Gastrocnemius medialis (tissue), 4 donors: ENCODE data around the gene HDAC4. TPM values are rescaled to one million over a fixed set of nuclear protein-coding genes. Genes with fewer than 3 reads are reported as not detected.

ENCODE experiments used
- ATAC-seq, 2 donors: fragments of 150-250 bp; one replicate each; pipeline ENCODE4 v1.9.1; 2016
- DNase-seq, 2 donors: peaks; one replicate each; pipeline ENCODE4 v3.0.0-alpha.2; 2019
- H3K27ac ChIP-seq, 4 donors: fragments of 200-600 bp; sonication (generic); 1 replicate in 1 of 4; 2 replicates in 3 of 4; pipeline ENCODE4 v1.5.1; 2016 to 2018; ENCODE audit warnings: mild to moderate bottlenecking in 2 of 4, moderate library complexity in 1 of 4
- H3K27me3 ChIP-seq, 3 donors: fragments of 200-600 bp; sonication (generic) in 2 of 3; 1 replicate in 1 of 3; 2 replicates in 2 of 3; pipeline versions ENCODE4 v1.5.1 to v1.6.0; 2016 to 2019; ENCODE audit warnings: mild to moderate bottlenecking in 1 of 3, moderate library complexity in 1 of 3
- H3K36me3 ChIP-seq, 2 donors: fragments of 200-600 bp; sonication (generic) in 1 of 2; one replicate each; pipeline ENCODE4 v1.5.1; 2017 to 2018
- H3K4me1 ChIP-seq, 2 donors: fragments of 200-600 bp; sonication (generic) in 1 of 2; one replicate each; pipeline ENCODE4 v1.5.1; 2016 to 2017; ENCODE audit warnings: mild to moderate bottlenecking in 2 of 2
- H3K4me3 ChIP-seq, 4 donors: fragments of 200-600 bp; sonication (generic) in 3 of 4; 1 replicate in 1 of 4; 2 replicates in 3 of 4; pipeline ENCODE4 v1.5.1; 2016 to 2019; ENCODE audit warnings: mild to moderate bottlenecking in 2 of 4
- H3K9me3 ChIP-seq, 3 donors: fragments of 200-600 bp; sonication (generic) in 2 of 3; 1 replicate in 1 of 3; 2 replicates in 2 of 3; pipeline ENCODE4 v1.5.1; 2016 to 2019
- CTCF ChIP-seq, 5 experiments: fragments of 450-650 bp in 3 of 5; fragments of 200-600 bp in 2 of 5; sonication (generic) in 2 of 5; IDR thresholded peaks in 4 of 5; conservative IDR thresholded peaks in 1 of 5; 1 replicate in 4 of 5; 2 replicates in 1 of 5; pipeline ENCODE4 v1.5.1; 2016 to 2019; ENCODE audit warnings: antibody characterized with exemption in 5 of 5, mild to moderate bottlenecking in 3 of 5, moderate library complexity in 3 of 5
- POLR2A ChIP-seq, 2 donors: fragments of 450-650 bp; IDR thresholded peaks; one replicate each; pipeline ENCODE4 v1.6.1; 2017; ENCODE audit warnings: antibody characterized with exemption in 2 of 2, mild to moderate bottlenecking in 2 of 2, moderate library complexity in 2 of 2
- in situ Hi-C, 4 donors: fragments of 200-750 bp; cut with MboI; loops; one replicate each; pipeline versions ENCODE4 v1.15.0 to v1.8.0; 2017; ENCODE audit warnings: low sequenced_read_pairs in 4 of 4
- intact Hi-C: fragments of 100-400 bp; cut with DNase I; formaldehyde crosslinking; loops from one replicate; pipeline ENCODE4 v1.15.1; 2023; ENCODE audit warnings: low total_unique reads
- total RNA-seq, 4 donors: library from RNA; depleted of rRNA; stranded (reverse); fragments of >200 nt; gene quantifications; one replicate each; pipeline versions ENCODE4 v1.1.0 to v1.2.3, GENCODE V29; 2016

The HDAC4 gene
- total RNA-seq, 4 donors from 2014 or later, result 23.6 to 257 (median 119) TPM

DNA sequence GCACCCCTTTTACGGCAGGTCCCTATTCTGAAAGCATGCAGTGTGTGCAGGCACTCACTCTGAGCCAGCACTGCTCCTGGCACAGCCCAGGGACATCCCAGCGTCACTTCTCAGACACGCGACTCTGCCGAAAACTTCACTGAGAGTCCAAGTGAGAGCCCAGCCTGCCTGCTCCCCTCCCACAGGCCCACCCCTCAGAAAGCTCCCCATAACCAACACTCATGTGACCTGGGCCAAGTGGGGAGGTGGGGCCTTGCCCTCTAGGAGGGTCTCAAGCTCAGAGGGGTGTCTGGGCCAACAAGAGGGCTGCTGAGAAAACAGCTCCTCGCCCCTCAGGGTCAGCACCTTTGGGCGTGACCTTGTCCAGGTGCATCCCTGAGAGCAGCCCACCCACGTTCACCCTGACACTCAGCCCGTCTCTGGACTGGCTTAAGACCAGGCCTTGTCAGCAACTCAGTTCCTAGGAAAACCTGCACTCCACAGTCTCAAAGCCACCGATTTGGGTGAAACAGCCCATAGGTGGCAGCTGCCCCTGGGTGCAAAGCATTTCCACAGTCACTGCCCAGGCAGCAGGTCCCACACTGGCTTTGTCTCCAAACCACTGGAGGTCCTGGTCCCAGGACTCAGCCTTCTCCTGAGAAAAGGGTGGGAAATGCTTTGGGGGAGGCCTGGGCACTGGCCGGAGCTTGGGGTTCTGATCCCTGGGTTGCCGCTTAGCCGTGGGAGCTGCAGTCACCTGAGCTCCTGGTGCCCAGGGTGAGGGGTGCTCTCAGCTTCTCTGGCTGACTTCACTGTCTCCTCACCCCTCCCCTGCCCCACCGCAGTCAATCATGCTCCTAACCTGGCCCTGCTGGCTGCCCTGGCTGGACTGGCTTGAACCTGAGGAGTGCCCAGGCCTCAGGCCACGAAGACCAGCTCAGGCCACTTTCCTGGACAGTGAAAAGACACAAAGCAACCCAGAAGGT lies 209.6 kb downstream of the HDAC4 start:
- in situ Hi-C loops, result no loop called here
- Histone ChIP-seq H3K4me1 (peaks cover 33 to 40% of the 10 kb centered on the region in 2 donors), H3K36me3 (peaks cover 0 to 32% of the 10 kb centered on the region in 2 donors), H3K4me3 (no peak overlapping the region), H3K27ac (peak overlapping the region; percentile 6 to 88 (median 64)), H3K9me3 (no peaks in the 10 kb centered on the region), H3K27me3 (no peaks in the 10 kb centered on the region)
- TF ChIP-seq POLR2A (IDR thresholded peaks at IDR 0.05) (no peak), CTCF (IDR thresholded peaks at IDR 0.05 in 4 of 5, conservative IDR thresholded peaks at IDR 0.05 in 1 of 5) (no peak)
- DNase-seq (peak in 1 of 2 donors; percentile 10), ATAC-seq (no peak)
- intact Hi-C loops, result no loop called here

GRCh38 chr2:239190361-239190760 lies 210.5 kb downstream of the HDAC4 start:
- intact Hi-C loops (no loop called here), in situ Hi-C loops (no loop called here)
- DNase-seq, result no peak
- Histone ChIP-seq H3K27me3 (no peaks in the 10 kb centered on the region), H3K9me3 (no peaks in the 10 kb centered on the region), H3K4me3 (no peak overlapping the region), H3K4me1 (peaks cover 33 to 36% of the 10 kb centered on the region in 2 donors), H3K27ac (peak overlapping the region; percentile 6 to 88 (median 64)), H3K36me3 (peaks cover 0 to 40% of the 10 kb centered on the region in 2 donors)
- ATAC-seq, result no peak
- TF ChIP-seq POLR2A (IDR thresholded peaks at IDR 0.05), result no peak
- no peak for TF ChIP-seq CTCF (IDR thresholded peaks at IDR 0.05 in 4 of 5, conservative IDR thresholded peaks at IDR 0.05 in 1 of 5)

DNA sequence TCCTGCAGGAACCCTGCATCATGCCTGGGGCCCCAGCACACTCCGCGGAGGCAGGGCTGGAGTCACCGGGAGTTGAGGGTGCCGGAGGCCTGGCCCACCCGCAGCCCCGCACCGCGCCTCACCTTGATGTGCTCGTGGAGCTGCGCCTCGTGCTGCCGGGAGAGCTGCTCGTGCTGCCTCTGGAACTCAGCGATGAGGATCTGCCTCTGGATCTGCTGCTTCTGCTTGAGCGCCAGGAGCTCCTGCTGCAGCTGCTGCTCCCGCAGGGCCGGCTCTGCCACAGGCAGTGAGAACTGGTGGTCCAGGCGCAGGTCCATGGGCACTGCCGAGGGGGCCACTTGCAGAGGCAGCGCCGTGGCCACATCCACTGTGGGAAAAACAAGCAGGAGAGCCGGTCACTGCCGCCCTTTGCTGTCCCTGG lies 211.1 kb downstream of the HDAC4 start:
- no peak overlapping the region for H3K4me3 ChIP-seq
- intact Hi-C loops, result no loop called here
- in situ Hi-C loops, result no loop called here
- H3K4me1 ChIP-seq, result peaks cover 30% of the 10 kb centered on the region in 2 donors
- ATAC-seq, result no peak
- no peaks in the 10 kb centered on the region for H3K27me3 ChIP-seq
- no peaks in the 10 kb centered on the region for H3K9me3 ChIP-seq
- peak in 1 of 2 donors; percentile 1 for DNase-seq
- H3K27ac ChIP-seq, result peak overlapping the region in 3 of 4 donors; percentile 6 to 88 (median 67)
- no peak for TF ChIP-seq POLR2A (IDR thresholded peaks at IDR 0.05)
- peaks cover 0 to 43% of the 10 kb centered on the region in 2 donors for H3K36me3 ChIP-seq

GRCh38 chr2:239188536-239188935 lies 212.3 kb downstream of the HDAC4 start:
- DNase-seq (peak; percentile 3 to 14), ATAC-seq (no peak)
- Histone ChIP-seq H3K27me3 (no peaks in the 10 kb centered on the region), H3K9me3 (no peaks in the 10 kb centered on the region), H3K4me3 (no peak overlapping the region), H3K4me1 (peaks cover 20 to 21% of the 10 kb centered on the region in 2 donors), H3K36me3 (peaks cover 0 to 43% of the 10 kb centered on the region in 2 donors), H3K27ac (peak overlapping the region in 3 of 4 donors; percentile 12 to 67 (median 21))
- intact Hi-C loops, result no loop called here
- TF ChIP-seq POLR2A (IDR thresholded peaks at IDR 0.05) (no peak), CTCF (IDR thresholded peaks at IDR 0.05 in 4 of 5, conservative IDR thresholded peaks at IDR 0.05 in 1 of 5) (no peak)
- in situ Hi-C loops, result no loop called here
